GM21717 (cell line): ENCODE results near the gene PPIB.
A peak's percentile ranks its signal among the peaks of the same experiment; 100 is the strongest.
"Not testable (repeated sequence)": the region's sequence is repeated elsewhere in the genome, so short reads cannot be mapped to it uniquely, and the experiment has no call there.

ENCODE experiments used
- ATAC-seq: cut with Tn5 transposase; IDR thresholded peaks from one replicate; pipeline ENCODE4 v1.9.1; 2021; ENCODE audit warnings: mild to moderate bottlenecking, moderate library complexity; ENCODE audit not compliant: unreplicated experiment

The PPIB gene

GRCh38 chr15:64110950-64111678, 51.7 kb downstream of the PPIB start:
- peak; percentile 50 for ATAC-seq

GRCh38 chr15:64110108-64110701, 52.6 kb downstream of the PPIB start:
- not testable (repeated sequence) for ATAC-seq

GRCh38 chr15:64107337-64107736, 55.5 kb downstream of the PPIB start:
- ATAC-seq: no peak
